HEK293 (cell line): ENCODE results near the gene DDR1.

ENCODE experiments used
- CTCF ChIA-PET: fragments of 350-600 bp; formaldehyde crosslinking; extraction: SDS; loops from one replicate; lab custom pipeline; 2021; ENCODE audit warnings: antibody characterized with exemption; lab: Yijun Ruan, JAX
- POLR2A ChIA-PET: fragments of 300-600 bp; formaldehyde crosslinking; extraction: SDS; loops from one replicate; lab custom pipeline; 2020; ENCODE audit warnings: antibody characterized with exemption, inconsistent platforms; lab: Yijun Ruan, JAX
- H3K27ac ChIP-seq: fragments of 200-500 bp; sonication (Bioruptor generic); 2 replicates; pipeline ENCODE4 v1.5.1; 2014; ENCODE audit warnings: low read depth, low read length, control low read depth, inconsistent platforms; ENCODE audit errors: extremely low read depth
- H3K36me3 ChIP-seq, 2 experiments: fragments of 200-500 bp in 1 of 2; sonication (Bioruptor generic) in 1 of 2; 1 replicate in 1 of 2; 2 replicates in 1 of 2; pipeline ENCODE4 v1.5.1; 2014 to 2017; ENCODE audit warnings: inconsistent platforms in 2 of 2, low read length in 2 of 2; ENCODE audit not compliant: control insufficient read depth in 2 of 2, insufficient read depth in 1 of 2
- H3K4me1 ChIP-seq: fragments of 200-500 bp; sonication (Bioruptor generic); 2 replicates; pipeline ENCODE4 v1.5.1; 2014; ENCODE audit warnings: mild to moderate bottlenecking, low read length, inconsistent platforms; ENCODE audit not compliant: control insufficient read depth, insufficient read depth
- H3K4me3 ChIP-seq: 2 replicates; pipeline ENCODE4 v1.5.1; 2011; ENCODE audit warnings: low read depth, mild to moderate bottlenecking, control low read depth, low read length, moderate library complexity
- H3K9me3 ChIP-seq: fragments of 200-500 bp; sonication (Bioruptor generic); 2 replicates; pipeline ENCODE4 v1.5.1; 2014; ENCODE audit warnings: low read depth, low read length, inconsistent platforms; ENCODE audit not compliant: control insufficient read depth, insufficient read depth
- BCL11B ChIP-seq: fragments of 450-650 bp; formaldehyde crosslinking; IDR thresholded peaks from 2 replicates; pipeline ENCODE4 v1.5.1; 2016; ENCODE audit warnings: low read depth, missing biosample characterization, missing genetic modification characterization
- GLIS1 ChIP-seq: fragments of 450-650 bp; formaldehyde crosslinking; IDR thresholded peaks from 2 replicates; pipeline ENCODE4 v1.5.1; 2016; ENCODE audit warnings: missing biosample characterization, missing genetic modification characterization
- HIC1 ChIP-seq: fragments of 450-650 bp; formaldehyde crosslinking; IDR thresholded peaks from 2 replicates; pipeline ENCODE4 v1.5.1; 2016; ENCODE audit warnings: missing biosample characterization, missing genetic modification characterization
- PRDM4 ChIP-seq: fragments of 450-650 bp; formaldehyde crosslinking; IDR thresholded peaks from 2 replicates; pipeline ENCODE4 v1.5.1; 2017; ENCODE audit warnings: missing biosample characterization, missing genetic modification characterization
- ZBTB11 ChIP-seq: fragments of 450-650 bp; formaldehyde crosslinking; conservative IDR thresholded peaks from 2 replicates; pipeline ENCODE4 v1.5.1; 2016; ENCODE audit warnings: low read depth, missing biosample characterization, missing genetic modification characterization
- ZBTB8A ChIP-seq: fragments of 450-650 bp; formaldehyde crosslinking; IDR thresholded peaks from 2 replicates; pipeline ENCODE4 v1.5.1; 2016; ENCODE audit warnings: missing biosample characterization, missing genetic modification characterization
- ZNF10 ChIP-seq: fragments of 450-650 bp; formaldehyde crosslinking; IDR thresholded peaks from 2 replicates; pipeline ENCODE4 v1.5.1; 2017; ENCODE audit warnings: missing biosample characterization, missing genetic modification characterization
- ZNF174 ChIP-seq: fragments of 450-650 bp; formaldehyde crosslinking; IDR thresholded peaks from 2 replicates; pipeline ENCODE4 v1.5.0; 2017; ENCODE audit warnings: missing biosample characterization, mild to moderate bottlenecking, missing genetic modification characterization
- ZNF223 ChIP-seq: fragments of 450-650 bp; formaldehyde crosslinking; IDR thresholded peaks from 2 replicates; pipeline ENCODE4 v1.5.1; 2016; ENCODE audit warnings: missing biosample characterization, missing genetic modification characterization
- ZNF24 ChIP-seq: fragments of 450-650 bp; formaldehyde crosslinking; IDR thresholded peaks from 2 replicates; pipeline ENCODE4 v1.5.1; 2016; ENCODE audit warnings: missing biosample characterization, missing genetic modification characterization
- ZNF266 ChIP-seq: fragments of 450-650 bp; formaldehyde crosslinking; IDR thresholded peaks from 2 replicates; pipeline ENCODE4 v1.5.1; 2016; ENCODE audit warnings: missing biosample characterization, missing genetic modification characterization, low read depth
- ZNF302 ChIP-seq: fragments of 450-650 bp; formaldehyde crosslinking; IDR thresholded peaks from 2 replicates; pipeline ENCODE4 v1.5.1; 2016; ENCODE audit warnings: missing biosample characterization, missing genetic modification characterization, low read depth
- ZNF366 ChIP-seq: fragments of 450-650 bp; formaldehyde crosslinking; conservative IDR thresholded peaks from 2 replicates; pipeline ENCODE4 v1.5.1; 2016; ENCODE audit warnings: missing biosample characterization, missing genetic modification characterization
- ZNF404 ChIP-seq: fragments of 450-650 bp; formaldehyde crosslinking; IDR thresholded peaks from 2 replicates; pipeline ENCODE4 v1.5.1; 2017; ENCODE audit warnings: missing biosample characterization, missing genetic modification characterization
- ZNF48 ChIP-seq: fragments of 450-650 bp; formaldehyde crosslinking; IDR thresholded peaks from 2 replicates; pipeline ENCODE4 v1.5.1; 2016; ENCODE audit warnings: missing biosample characterization, missing genetic modification characterization
- ZNF596 ChIP-seq: fragments of 450-650 bp; IDR thresholded peaks from 2 replicates; pipeline ENCODE4 v1.5.0; 2018; ENCODE audit warnings: missing biosample characterization, mild to moderate bottlenecking, missing genetic modification characterization, moderate library complexity
- ZNF645 ChIP-seq: fragments of 450-650 bp; formaldehyde crosslinking; IDR thresholded peaks from 2 replicates; pipeline ENCODE4; 2016; ENCODE audit warnings: missing biosample characterization, missing genetic modification characterization
- ZNF76 ChIP-seq: fragments of 450-650 bp; formaldehyde crosslinking; IDR thresholded peaks from 2 replicates; pipeline ENCODE4; 2016; ENCODE audit warnings: low read depth, missing biosample characterization, missing genetic modification characterization, borderline replicate concordance
- ZSCAN16 ChIP-seq: fragments of 450-650 bp; formaldehyde crosslinking; IDR thresholded peaks from 2 replicates; pipeline ENCODE4 v1.5.1; 2016; ENCODE audit warnings: missing biosample characterization, missing genetic modification characterization
- ZSCAN4 ChIP-seq: fragments of 450-650 bp; formaldehyde crosslinking; IDR thresholded peaks from 2 replicates; pipeline ENCODE4 v1.5.1; 2017; ENCODE audit warnings: missing biosample characterization, missing genetic modification characterization

Gene DDR1

GRCh38 chr6:30935018-30935417, 50.7 kb downstream of the DDR1 start:
- TF ChIP-seq ZBTB8A (no peak), ZNF10 (0 out of 2 replicates have a peak, but pooled peaks have one; percentile 43)
- CTCF ChIA-PET, result interaction anchor here (0.8 to 1.7 kb wide), 6 partner anchors 9 to 152 kb away, joined by 3 to 5 read pairs (median 4); no protein-coding TSS in a partner anchor
- POLR2A ChIA-PET, result interaction anchor here (0.7 kb wide), 1 partner anchor 145 kb away, joined by 3 read pairs; no protein-coding TSS in a partner anchor
- Histone ChIP-seq H3K9me3 (no peaks in the 10 kb centered on the region), H3K27ac (no peak overlapping the region), H3K4me3 (no peak overlapping the region), H3K36me3 (no peaks in the 10 kb centered on the region), H3K4me1 (no peaks in the 10 kb centered on the region)

GRCh38 chr6:30937265-30937664, 52.9 kb downstream of the DDR1 start:
- TF ChIP-seq ZNF302 (tag by site-specific recombination) (no peak), ZNF174 (tag by site-specific recombination) (no peak), ZNF223 (tag by site-specific recombination) (no peak), ZNF48 (tag by site-specific recombination) (no peak), HIC1 (tag by site-specific recombination) (no peak), ZNF24 (tag by site-specific recombination) (no peak), ZNF366 (tag by site-specific recombination) (no peak), GLIS1 (no peak), ZNF404 (tag by site-specific recombination) (no peak), BCL11B (tag by site-specific recombination) (no peak), ZSCAN4 (no peak), ZNF266 (tag by site-specific recombination) (no peak), PRDM4 (tag by site-specific recombination) (no peak), ZNF596 (no peak), ZNF76 (tag by site-specific recombination) (no peak), ZBTB11 (tag by site-specific recombination) (no peak), ZNF645 (tag by site-specific recombination) (no peak), ZSCAN16 (tag by site-specific recombination) (no peak)
- CTCF ChIA-PET, result no interaction called here
- POLR2A ChIA-PET, result no interaction called here

More at GRCh38 chr6:30937265-30937664, 52.9 kb downstream of the DDR1 start:
- Histone ChIP-seq H3K4me1 (no peaks in the 10 kb centered on the region), H3K36me3 (no peaks in the 10 kb centered on the region), H3K27ac (no peak overlapping the region), H3K9me3 (no peaks in the 10 kb centered on the region), H3K4me3 (no peak overlapping the region)
